Kidney epithelial cell (primary cell): ENCODE results near the gene EXO1. TPM values are rescaled to one million over a fixed set of nuclear protein-coding genes. Genes with fewer than 3 reads are reported as not detected.

ENCODE experiments used
- DNase-seq: peaks from one replicate; pipeline ENCODE4 v3.0.0-alpha.2; 2010; ENCODE audit warnings: low read depth
- H3K27me3 ChIP-seq: 2 replicates; pipeline ENCODE4 v1.6.0; 2011; ENCODE audit warnings: low read length; ENCODE audit not compliant: control insufficient read depth, insufficient read depth
- H3K36me3 ChIP-seq: 2 replicates; pipeline ENCODE4 v1.5.1; 2011; ENCODE audit warnings: low read length; ENCODE audit not compliant: control insufficient read depth, insufficient read depth
- H3K4me3 ChIP-seq: 2 replicates; pipeline ENCODE4 v1.5.1; 2011; ENCODE audit warnings: low read depth, mild to moderate bottlenecking, control low read depth, low read length
- total RNA-seq: library from RNA; depleted of rRNA; stranded (reverse); fragments of >200 nt; gene quantifications from 2 replicates; pipeline ENCODE4 v1.2.3, GENCODE V29; 2015
- TF ChIP-seq, protein P1 (sequence below): IDR thresholded peaks from 2 replicates; pipeline ENCODE4 v1.5.1; 2011; ENCODE audit warnings: mild to moderate bottlenecking, moderate library complexity, low read length, control low read depth, inconsistent platforms; ENCODE audit not compliant: insufficient read depth, poor library complexity, severe bottlenecking

The EXO1 gene
- total RNA-seq, 1 donor from 2014 or later = 4.4 TPM

DNA sequence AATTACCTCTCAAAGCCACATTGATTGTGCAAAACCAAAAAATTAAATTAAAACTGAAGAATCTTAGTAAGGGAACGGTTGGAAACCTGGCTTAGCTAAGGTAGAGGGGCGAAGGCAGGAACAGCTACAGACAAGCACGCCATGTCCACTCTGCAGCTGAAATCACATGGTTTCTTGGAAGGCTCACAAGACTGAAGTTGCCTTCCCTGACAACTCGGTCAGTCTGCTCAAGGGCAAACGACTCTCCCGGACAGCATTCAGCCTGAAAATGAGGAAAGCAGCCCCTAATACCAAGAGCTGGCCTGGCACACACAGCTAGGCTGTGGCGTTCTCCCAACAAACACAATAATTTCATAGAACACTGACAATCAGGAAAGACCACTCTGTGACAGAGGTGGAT, 86.9 kb downstream of the EXO1 start:
- DNase-seq = no peak
- H3K36me3 ChIP-seq = no peaks in the 10 kb centered on the region
- no peak overlapping the region for H3K4me3 ChIP-seq
- TF ChIP-seq, protein P1, sequence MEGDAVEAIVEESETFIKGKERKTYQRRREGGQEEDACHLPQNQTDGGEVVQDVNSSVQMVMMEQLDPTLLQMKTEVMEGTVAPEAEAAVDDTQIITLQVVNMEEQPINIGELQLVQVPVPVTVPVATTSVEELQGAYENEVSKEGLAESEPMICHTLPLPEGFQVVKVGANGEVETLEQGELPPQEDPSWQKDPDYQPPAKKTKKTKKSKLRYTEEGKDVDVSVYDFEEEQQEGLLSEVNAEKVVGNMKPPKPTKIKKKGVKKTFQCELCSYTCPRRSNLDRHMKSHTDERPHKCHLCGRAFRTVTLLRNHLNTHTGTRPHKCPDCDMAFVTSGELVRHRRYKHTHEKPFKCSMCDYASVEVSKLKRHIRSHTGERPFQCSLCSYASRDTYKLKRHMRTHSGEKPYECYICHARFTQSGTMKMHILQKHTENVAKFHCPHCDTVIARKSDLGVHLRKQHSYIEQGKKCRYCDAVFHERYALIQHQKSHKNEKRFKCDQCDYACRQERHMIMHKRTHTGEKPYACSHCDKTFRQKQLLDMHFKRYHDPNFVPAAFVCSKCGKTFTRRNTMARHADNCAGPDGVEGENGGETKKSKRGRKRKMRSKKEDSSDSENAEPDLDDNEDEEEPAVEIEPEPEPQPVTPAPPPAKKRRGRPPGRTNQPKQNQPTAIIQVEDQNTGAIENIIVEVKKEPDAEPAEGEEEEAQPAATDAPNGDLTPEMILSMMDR = no peak
- H3K27me3 ChIP-seq = no peaks in the 10 kb centered on the region

Other genes starting within 250 kb of the EXO1 start
- 15.3 and 20.5 TPM in 2 replicates for gene CHML, start 207.8 kb upstream of the EXO1 start, total RNA-seq
- 25.7 and 29.8 TPM in 2 replicates for gene OPN3, start 207.8 kb upstream of the EXO1 start, total RNA-seq
- gene WDR64, start 195.9 kb upstream of the EXO1 start, total RNA-seq = not detected in 2 replicates
- gene BECN2, start 109.6 kb downstream of the EXO1 start, total RNA-seq = not detected in 2 replicates
- 0.27 TPM in 1 of 2 replicates, not detected in the other for gene MAP1LC3C, start 150.9 kb downstream of the EXO1 start, total RNA-seq